Measurements from ENCODE around the gene UBE2D2.

UBE2D2 gene

DNA sequence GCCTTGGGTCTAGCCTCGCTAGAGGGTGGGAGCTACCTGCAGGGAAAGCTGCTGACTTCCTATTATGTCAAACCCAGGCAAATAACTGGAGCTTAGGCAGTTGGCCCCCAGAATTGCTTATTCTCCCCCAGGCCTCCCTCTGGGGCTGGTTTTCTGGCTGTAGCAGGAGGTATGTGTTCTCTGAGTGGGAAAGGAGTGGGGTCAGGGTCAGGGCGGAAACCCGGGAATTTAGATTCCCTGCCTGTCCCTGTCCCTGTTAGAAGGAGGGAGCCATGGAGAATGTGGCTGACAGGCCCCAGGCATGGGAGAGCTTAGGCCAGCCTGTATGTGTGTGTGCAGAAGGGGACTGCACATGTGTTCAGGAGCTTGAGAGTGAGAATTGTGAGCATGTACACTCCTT is 73.4 kb downstream of the UBE2D2 start:
- no peak overlapping the region for H3K4me3 ChIP-seq (replicated peaks; ENCODE audit: insufficient read depth, low read length)
- DNase-seq (ENCODE audit: low read depth in 1 of 2, low spot score in 1 of 2), result no peak
- H3K27me3 ChIP-seq (ENCODE audit: insufficient read depth, poor library complexity, severe bottlenecking), result no peaks in the 10 kb centered on the region
- H3K27ac ChIP-seq (replicated peaks), result no peak overlapping the region
- TF ChIP-seq SPI1 (IDR thresholded peaks at IDR 0.05; ENCODE audit: borderline replicate concordance, low read depth), result no peak
- no peak for TF ChIP-seq REST (IDR thresholded peaks at IDR 0.05; ENCODE audit: insufficient replicate concordance, low read depth)
- TF ChIP-seq, protein P1, sequence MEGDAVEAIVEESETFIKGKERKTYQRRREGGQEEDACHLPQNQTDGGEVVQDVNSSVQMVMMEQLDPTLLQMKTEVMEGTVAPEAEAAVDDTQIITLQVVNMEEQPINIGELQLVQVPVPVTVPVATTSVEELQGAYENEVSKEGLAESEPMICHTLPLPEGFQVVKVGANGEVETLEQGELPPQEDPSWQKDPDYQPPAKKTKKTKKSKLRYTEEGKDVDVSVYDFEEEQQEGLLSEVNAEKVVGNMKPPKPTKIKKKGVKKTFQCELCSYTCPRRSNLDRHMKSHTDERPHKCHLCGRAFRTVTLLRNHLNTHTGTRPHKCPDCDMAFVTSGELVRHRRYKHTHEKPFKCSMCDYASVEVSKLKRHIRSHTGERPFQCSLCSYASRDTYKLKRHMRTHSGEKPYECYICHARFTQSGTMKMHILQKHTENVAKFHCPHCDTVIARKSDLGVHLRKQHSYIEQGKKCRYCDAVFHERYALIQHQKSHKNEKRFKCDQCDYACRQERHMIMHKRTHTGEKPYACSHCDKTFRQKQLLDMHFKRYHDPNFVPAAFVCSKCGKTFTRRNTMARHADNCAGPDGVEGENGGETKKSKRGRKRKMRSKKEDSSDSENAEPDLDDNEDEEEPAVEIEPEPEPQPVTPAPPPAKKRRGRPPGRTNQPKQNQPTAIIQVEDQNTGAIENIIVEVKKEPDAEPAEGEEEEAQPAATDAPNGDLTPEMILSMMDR (IDR thresholded peaks at IDR 0.05; ENCODE audit: insufficient read depth, low read length), result no peak
- TF ChIP-seq POLR2AphosphoS5 (IDR thresholded peaks at IDR 0.05; ENCODE audit: low read depth), result no peak
- no peak for TF ChIP-seq GABPA (IDR thresholded peaks at IDR 0.05; ENCODE audit: low read depth)

- DNase-seq (ENCODE audit: low read depth in 1 of 2, low spot score in 1 of 2), result no peak
- TF ChIP-seq, protein P1 (IDR thresholded peaks at IDR 0.05; ENCODE audit: insufficient read depth, low read length), result no peak
- TF ChIP-seq SPI1 (IDR thresholded peaks at IDR 0.05; ENCODE audit: borderline replicate concordance, low read depth) (no peak), GABPA (IDR thresholded peaks at IDR 0.05; ENCODE audit: low read depth) (no peak), POLR2AphosphoS5 (IDR thresholded peaks at IDR 0.05; ENCODE audit: low read depth) (no peak)
- no peaks in the 10 kb centered on the region for H3K27me3 ChIP-seq (ENCODE audit: insufficient read depth, poor library complexity, severe bottlenecking)
- no peak overlapping the region for H3K27ac ChIP-seq (replicated peaks)
- H3K4me3 ChIP-seq (replicated peaks; ENCODE audit: insufficient read depth, low read length), result no peak overlapping the region
Observed at GRCh38 chr5:139635191-139635590, 74.1 kb downstream of the UBE2D2 start.

- H3K4me3 ChIP-seq (replicated peaks; ENCODE audit: insufficient read depth, low read length), result no peak overlapping the region
- H3K27ac ChIP-seq (replicated peaks), result no peak overlapping the region
- TF ChIP-seq, protein P1 (IDR thresholded peaks at IDR 0.05; ENCODE audit: insufficient read depth, low read length), result peak; percentile 8
- TF ChIP-seq POLR2AphosphoS5 (IDR thresholded peaks at IDR 0.05; ENCODE audit: low read depth), result no peak
- no peak for TF ChIP-seq REST (IDR thresholded peaks at IDR 0.05; ENCODE audit: insufficient replicate concordance, low read depth)
- peak; percentile 31; the same call in 1 of the 2 replicates for TF ChIP-seq SPI1 (IDR thresholded peaks at IDR 0.05; ENCODE audit: borderline replicate concordance, low read depth)
- no peak for TF ChIP-seq GABPA (IDR thresholded peaks at IDR 0.05; ENCODE audit: low read depth)
- no peaks in the 10 kb centered on the region for H3K27me3 ChIP-seq (ENCODE audit: insufficient read depth, poor library complexity, severe bottlenecking)
- peak in 1 of 2 experiments; percentile 33 for DNase-seq (ENCODE audit: low read depth in 1 of 2, low spot score in 1 of 2)
Observed at GRCh38 chr5:139635606-139636206, 74.6 kb downstream of the UBE2D2 start.

Measured in HL-60 (cell line).